HG03558 (cell line): ENCODE data around the gene PSMG4.

ENCODE experiments used
- ATAC-seq: cut with Tn5 transposase; IDR thresholded peaks from one replicate; pipeline ENCODE4 v1.9.1; 2021; ENCODE audit warnings: moderate number of reproducible peaks; ENCODE audit not compliant: unreplicated experiment; ENCODE audit errors: extremely low read depth

PSMG4 gene

GRCh38 chr6:3286641-3287171, 28.0 kb downstream of the PSMG4 start:
- ATAC-seq = no peak

- no peak for ATAC-seq
These were observed 28.6 kb downstream of the PSMG4 start for GRCh38 chr6:3287308-3287707.

- ATAC-seq = no peak
These were observed 29.4 kb downstream of the PSMG4 start for GRCh38 chr6:3287976-3288707.

- no peak for ATAC-seq
These were observed 30.2 kb downstream of the PSMG4 start for GRCh38 chr6:3288711-3289663.

GRCh38 chr6:3289664-3290055, 30.9 kb downstream of the PSMG4 start:
- no peak for ATAC-seq

GRCh38 chr6:3290149-3290930, 31.6 kb downstream of the PSMG4 start:
- ATAC-seq = no peak

GRCh38 chr6:3290931-3291211, 32.1 kb downstream of the PSMG4 start:
- ATAC-seq = no peak

- no peak for ATAC-seq
These were observed 32.6 kb downstream of the PSMG4 start for GRCh38 chr6:3291346-3291745.

- ATAC-seq = no peak
These were observed 33.2 kb downstream of the PSMG4 start for GRCh38 chr6:3291987-3292386.

GRCh38 chr6:3292431-3293197, 33.9 kb downstream of the PSMG4 start:
- ATAC-seq = no peak

GRCh38 chr6:3293271-3294155, 34.8 kb downstream of the PSMG4 start:
- no peak for ATAC-seq

GRCh38 chr6:3294396-3294795, 35.6 kb downstream of the PSMG4 start:
- no peak for ATAC-seq

- ATAC-seq = no peak
These were observed 36.4 kb downstream of the PSMG4 start for GRCh38 chr6:3294921-3295871.

- no peak for ATAC-seq
These were observed 37.3 kb downstream of the PSMG4 start for GRCh38 chr6:3296078-3296477.

- no peak for ATAC-seq
These were observed 37.8 kb downstream of the PSMG4 start for GRCh38 chr6:3296537-3296936.

- no peak for ATAC-seq
These were observed 38.3 kb downstream of the PSMG4 start for GRCh38 chr6:3297006-3297405.

- ATAC-seq = no peak
These were observed 39.2 kb downstream of the PSMG4 start for GRCh38 chr6:3297909-3298308.

GRCh38 chr6:3299221-3299620, 40.5 kb downstream of the PSMG4 start:
- no peak for ATAC-seq
